Measurements from ENCODE around the gene RCAN2.

DNA sequence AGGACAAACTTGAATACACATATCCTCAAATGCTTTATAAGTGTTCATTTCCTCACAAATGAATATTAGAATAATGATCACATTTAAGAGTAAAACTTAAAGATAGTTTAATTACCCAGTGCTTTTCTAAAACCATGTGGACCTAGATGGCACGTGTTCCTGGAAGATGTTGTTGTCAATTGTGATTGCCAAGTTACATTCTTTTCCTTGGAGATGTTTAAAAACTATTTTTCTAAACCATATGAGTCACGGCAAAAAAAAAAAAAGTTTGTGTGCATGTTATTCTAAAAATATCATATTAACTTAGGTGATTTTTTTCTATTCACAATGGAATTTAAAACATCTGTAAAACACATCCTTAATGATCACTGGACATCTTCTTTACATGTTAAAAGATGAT lies 51.1 kb downstream of the RCAN2 start:
- TF ChIP-seq, protein P1, sequence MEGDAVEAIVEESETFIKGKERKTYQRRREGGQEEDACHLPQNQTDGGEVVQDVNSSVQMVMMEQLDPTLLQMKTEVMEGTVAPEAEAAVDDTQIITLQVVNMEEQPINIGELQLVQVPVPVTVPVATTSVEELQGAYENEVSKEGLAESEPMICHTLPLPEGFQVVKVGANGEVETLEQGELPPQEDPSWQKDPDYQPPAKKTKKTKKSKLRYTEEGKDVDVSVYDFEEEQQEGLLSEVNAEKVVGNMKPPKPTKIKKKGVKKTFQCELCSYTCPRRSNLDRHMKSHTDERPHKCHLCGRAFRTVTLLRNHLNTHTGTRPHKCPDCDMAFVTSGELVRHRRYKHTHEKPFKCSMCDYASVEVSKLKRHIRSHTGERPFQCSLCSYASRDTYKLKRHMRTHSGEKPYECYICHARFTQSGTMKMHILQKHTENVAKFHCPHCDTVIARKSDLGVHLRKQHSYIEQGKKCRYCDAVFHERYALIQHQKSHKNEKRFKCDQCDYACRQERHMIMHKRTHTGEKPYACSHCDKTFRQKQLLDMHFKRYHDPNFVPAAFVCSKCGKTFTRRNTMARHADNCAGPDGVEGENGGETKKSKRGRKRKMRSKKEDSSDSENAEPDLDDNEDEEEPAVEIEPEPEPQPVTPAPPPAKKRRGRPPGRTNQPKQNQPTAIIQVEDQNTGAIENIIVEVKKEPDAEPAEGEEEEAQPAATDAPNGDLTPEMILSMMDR (IDR thresholded peaks at IDR 0.05) = no peak
- no peak for TF ChIP-seq EZH2 (IDR thresholded peaks at IDR 0.05; ENCODE audit: borderline replicate concordance, insufficient read depth, low read depth, low read length, poor library complexity, severe bottlenecking)

All from B cell (primary cell).